Measurements from ENCODE around the gene MAN1B1.

DNA sequence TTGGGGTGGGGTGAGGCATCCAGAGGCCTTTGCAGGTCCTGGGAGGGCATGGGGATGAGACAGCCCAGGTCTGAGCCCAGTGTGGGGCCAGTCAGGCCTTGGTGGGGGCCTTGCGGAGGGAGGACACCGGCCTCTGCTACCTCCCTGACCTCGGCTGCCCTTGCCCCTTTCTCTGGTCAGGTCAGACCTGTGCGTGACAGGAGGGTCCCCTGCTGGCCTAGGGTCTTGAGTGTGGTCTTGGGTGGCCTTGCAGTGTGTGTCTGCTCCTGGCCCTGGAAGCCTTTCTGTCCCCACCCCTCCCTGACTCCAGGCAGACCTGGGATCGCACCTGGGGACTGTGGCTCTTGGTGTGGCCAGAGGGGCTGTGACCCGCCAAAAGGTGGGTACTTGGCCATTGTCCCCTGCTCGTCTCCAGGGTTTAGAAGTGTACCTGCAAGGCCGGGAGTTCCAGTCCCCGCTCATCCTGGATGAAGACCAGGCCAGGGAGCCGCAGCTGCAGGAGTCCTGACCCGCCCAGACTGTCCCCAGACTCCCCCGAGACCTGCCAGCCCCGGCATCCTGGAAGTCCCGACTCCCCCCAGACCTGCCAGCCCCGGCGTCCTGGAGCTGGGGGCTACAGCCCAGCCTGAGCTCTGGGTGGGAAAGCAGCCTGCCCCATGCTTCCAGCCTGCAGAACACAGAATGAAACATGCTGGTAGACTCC lies 4.4 kb upstream of the MAN1B1 start:
- TF ChIP-seq, protein P1, sequence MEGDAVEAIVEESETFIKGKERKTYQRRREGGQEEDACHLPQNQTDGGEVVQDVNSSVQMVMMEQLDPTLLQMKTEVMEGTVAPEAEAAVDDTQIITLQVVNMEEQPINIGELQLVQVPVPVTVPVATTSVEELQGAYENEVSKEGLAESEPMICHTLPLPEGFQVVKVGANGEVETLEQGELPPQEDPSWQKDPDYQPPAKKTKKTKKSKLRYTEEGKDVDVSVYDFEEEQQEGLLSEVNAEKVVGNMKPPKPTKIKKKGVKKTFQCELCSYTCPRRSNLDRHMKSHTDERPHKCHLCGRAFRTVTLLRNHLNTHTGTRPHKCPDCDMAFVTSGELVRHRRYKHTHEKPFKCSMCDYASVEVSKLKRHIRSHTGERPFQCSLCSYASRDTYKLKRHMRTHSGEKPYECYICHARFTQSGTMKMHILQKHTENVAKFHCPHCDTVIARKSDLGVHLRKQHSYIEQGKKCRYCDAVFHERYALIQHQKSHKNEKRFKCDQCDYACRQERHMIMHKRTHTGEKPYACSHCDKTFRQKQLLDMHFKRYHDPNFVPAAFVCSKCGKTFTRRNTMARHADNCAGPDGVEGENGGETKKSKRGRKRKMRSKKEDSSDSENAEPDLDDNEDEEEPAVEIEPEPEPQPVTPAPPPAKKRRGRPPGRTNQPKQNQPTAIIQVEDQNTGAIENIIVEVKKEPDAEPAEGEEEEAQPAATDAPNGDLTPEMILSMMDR (IDR thresholded peaks at IDR 0.05) = no peak
- no peak for TF ChIP-seq POLR2AphosphoS5 (IDR thresholded peaks at IDR 0.05)

Data from prostate gland (tissue), 2 donors.